Measurements from ENCODE around the gene DYNLT2. TPM values are rescaled to one million over a fixed set of nuclear protein-coding genes. Genes with fewer than 3 reads are reported as not detected.

DYNLT2 gene
- total RNA-seq, 1 donor from 2014 or later, result 2.5 TPM

- no peak for DNase-seq (ENCODE audit: low read depth)
- no peak for TF ChIP-seq CTCF (conservative IDR thresholded peaks at IDR 0.05; ENCODE audit: low read depth, low read length)
- no peak overlapping the region for H3K4me3 ChIP-seq (ENCODE audit: low read depth, low read length)
Measured at GRCh38 chr6:169783971-169784820, 32.8 kb upstream of the DYNLT2 start.

- DNase-seq (ENCODE audit: low read depth), result no peak
- TF ChIP-seq CTCF (conservative IDR thresholded peaks at IDR 0.05; ENCODE audit: low read depth, low read length), result no peak
Measured at GRCh38 chr6:169783401-169783800, 32.0 kb upstream of the DYNLT2 start.

GRCh38 chr6:169782966-169783365, 31.6 kb upstream of the DYNLT2 start:
- TF ChIP-seq CTCF (conservative IDR thresholded peaks at IDR 0.05; ENCODE audit: low read depth, low read length), result no peak
- no peak overlapping the region for H3K4me3 ChIP-seq (ENCODE audit: low read depth, low read length)
- DNase-seq (ENCODE audit: low read depth), result no peak

More at GRCh38 chr6:169783401-169783800, 32.0 kb upstream of the DYNLT2 start:
- H3K4me3 ChIP-seq (ENCODE audit: low read depth, low read length), result no peak overlapping the region

- H3K4me3 ChIP-seq (ENCODE audit: low read depth, low read length), result no peak overlapping the region
- no peak for TF ChIP-seq CTCF (conservative IDR thresholded peaks at IDR 0.05; ENCODE audit: low read depth, low read length)
- no peak for DNase-seq (ENCODE audit: low read depth)
Measured at GRCh38 chr6:169780571-169781091, 29.3 kb upstream of the DYNLT2 start.

- H3K4me3 ChIP-seq (ENCODE audit: low read depth, low read length), result no peak overlapping the region
- DNase-seq (ENCODE audit: low read depth), result no peak
- TF ChIP-seq CTCF (conservative IDR thresholded peaks at IDR 0.05; ENCODE audit: low read depth, low read length), result no peak
Measured at GRCh38 chr6:169779896-169780295, 28.5 kb upstream of the DYNLT2 start.

GRCh38 chr6:169779092-169779815, 27.9 kb upstream of the DYNLT2 start:
- no peak for DNase-seq (ENCODE audit: low read depth)
- H3K4me3 ChIP-seq (ENCODE audit: low read depth, low read length), result no peak overlapping the region
- TF ChIP-seq CTCF (conservative IDR thresholded peaks at IDR 0.05; ENCODE audit: low read depth, low read length), result no peak

Measured in epithelial cell of proximal tubule (primary cell).